GM12801 (cell line): ENCODE results near the gene PAX5.

ENCODE experiments used
- TF ChIP-seq, protein P1 (sequence below): IDR thresholded peaks from one replicate; pipeline ENCODE4 v1.5.1; 2011; ENCODE audit warnings: control low read depth; ENCODE audit not compliant: insufficient read length; ENCODE audit errors: extremely low read depth

PAX5 gene

DNA sequence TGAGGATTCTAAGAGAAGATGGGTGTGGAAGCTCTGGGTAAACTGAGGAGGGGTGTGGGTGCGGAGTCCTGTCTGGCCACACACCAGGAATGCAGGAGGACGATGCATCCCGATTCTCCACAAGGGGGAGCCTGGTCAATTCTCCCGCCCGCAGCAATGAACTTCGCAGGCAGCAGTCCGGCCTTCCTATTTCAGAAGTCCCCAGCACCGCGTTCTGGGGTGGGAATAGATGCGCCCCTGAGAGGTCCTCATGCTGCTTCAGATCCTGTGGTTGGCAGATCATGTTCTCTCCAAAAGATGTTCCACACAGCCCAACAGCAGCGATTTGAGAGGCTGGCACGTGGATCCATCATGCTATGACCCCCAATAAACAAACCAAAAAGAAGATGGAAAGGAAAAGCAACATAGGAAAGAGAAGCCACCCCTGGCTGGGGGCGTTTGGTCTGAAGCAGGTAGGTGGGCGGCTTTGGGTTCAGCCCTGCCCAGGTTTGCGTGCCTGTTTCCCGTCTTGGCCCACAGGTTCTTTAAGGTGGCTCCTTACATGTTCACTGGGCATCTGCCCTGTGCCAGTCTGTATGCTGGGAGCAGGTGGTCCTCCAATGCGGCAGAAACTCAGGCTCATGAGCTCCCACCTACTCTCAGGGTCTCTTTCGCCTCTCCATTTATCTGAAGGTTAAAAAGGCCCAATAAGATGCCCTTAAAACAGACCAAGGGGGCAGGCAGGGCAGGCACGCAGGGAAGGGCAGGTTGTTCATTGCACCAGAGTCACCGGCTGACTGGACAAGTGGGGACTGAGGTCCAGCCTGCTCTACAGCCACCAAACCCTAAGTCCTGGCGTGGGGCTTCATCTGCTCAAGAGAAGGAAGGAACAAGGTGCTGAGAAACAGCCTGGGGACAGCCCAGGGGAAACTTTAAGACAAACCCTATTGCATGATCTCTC lies 171.6 kb downstream of the PAX5 start:
- TF ChIP-seq, protein P1, sequence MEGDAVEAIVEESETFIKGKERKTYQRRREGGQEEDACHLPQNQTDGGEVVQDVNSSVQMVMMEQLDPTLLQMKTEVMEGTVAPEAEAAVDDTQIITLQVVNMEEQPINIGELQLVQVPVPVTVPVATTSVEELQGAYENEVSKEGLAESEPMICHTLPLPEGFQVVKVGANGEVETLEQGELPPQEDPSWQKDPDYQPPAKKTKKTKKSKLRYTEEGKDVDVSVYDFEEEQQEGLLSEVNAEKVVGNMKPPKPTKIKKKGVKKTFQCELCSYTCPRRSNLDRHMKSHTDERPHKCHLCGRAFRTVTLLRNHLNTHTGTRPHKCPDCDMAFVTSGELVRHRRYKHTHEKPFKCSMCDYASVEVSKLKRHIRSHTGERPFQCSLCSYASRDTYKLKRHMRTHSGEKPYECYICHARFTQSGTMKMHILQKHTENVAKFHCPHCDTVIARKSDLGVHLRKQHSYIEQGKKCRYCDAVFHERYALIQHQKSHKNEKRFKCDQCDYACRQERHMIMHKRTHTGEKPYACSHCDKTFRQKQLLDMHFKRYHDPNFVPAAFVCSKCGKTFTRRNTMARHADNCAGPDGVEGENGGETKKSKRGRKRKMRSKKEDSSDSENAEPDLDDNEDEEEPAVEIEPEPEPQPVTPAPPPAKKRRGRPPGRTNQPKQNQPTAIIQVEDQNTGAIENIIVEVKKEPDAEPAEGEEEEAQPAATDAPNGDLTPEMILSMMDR: no peak

DNA sequence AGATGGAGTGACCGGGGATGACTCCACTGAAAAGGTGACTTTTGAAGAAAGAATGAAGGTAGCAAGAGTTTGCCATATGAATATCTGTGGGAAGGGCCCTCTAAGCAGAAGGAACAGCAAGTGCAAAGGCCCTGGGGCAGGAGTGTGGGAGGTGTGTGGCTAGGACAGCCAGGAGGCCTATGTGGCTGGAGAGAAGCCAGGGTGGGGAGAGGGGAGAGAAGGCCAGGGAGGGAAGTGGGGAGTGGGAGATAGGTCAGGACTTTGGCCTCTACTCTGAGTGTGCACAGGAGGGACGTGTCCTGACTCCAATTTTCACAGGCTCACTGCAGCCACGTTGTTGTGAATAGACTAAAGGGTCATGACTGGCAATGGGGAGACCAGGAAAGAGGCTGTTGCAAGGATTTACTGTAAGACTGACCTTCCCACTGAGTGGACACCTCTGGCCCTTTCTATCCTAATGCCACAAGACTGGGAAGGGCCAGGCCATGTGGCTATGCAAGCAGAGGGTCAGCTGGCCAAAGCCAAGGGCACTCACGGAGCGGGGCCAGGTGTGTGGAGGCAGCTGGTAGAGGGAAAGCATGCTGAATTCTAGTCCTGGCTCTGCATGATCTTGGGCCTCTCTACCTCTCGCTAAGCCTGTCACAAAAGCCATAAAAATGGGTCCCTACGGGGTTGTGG lies 172.4 kb downstream of the PAX5 start:
- TF ChIP-seq, protein P1: no peak

DNA sequence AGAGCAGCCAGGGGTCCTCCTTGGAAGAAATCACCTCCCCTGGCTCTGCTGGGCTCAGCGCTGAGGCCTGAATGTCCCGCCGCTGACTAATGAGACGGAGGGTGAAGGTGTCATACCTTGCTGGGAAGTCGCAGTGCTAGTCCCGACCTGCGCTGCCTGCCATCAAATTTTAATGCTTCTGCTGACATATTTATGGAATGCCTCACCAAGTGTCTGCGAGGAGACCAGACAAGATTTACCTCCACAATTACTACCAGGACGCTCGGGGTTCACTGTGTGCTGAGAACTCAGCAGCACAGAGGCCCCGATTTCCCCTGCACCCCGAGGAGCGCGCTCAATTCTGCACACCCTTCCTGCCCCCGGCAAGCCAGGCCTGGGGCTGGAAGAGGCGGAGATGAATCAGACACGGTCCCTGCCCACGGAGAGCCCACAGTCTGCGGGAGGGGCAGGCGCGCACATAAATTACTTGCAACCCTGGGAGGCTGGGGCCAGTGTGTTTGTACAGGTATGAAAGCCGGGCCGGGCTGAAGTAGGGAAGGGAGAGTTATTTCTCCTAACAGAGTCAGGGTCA lies 175.2 kb downstream of the PAX5 start:
- TF ChIP-seq, protein P1: no peak

DNA sequence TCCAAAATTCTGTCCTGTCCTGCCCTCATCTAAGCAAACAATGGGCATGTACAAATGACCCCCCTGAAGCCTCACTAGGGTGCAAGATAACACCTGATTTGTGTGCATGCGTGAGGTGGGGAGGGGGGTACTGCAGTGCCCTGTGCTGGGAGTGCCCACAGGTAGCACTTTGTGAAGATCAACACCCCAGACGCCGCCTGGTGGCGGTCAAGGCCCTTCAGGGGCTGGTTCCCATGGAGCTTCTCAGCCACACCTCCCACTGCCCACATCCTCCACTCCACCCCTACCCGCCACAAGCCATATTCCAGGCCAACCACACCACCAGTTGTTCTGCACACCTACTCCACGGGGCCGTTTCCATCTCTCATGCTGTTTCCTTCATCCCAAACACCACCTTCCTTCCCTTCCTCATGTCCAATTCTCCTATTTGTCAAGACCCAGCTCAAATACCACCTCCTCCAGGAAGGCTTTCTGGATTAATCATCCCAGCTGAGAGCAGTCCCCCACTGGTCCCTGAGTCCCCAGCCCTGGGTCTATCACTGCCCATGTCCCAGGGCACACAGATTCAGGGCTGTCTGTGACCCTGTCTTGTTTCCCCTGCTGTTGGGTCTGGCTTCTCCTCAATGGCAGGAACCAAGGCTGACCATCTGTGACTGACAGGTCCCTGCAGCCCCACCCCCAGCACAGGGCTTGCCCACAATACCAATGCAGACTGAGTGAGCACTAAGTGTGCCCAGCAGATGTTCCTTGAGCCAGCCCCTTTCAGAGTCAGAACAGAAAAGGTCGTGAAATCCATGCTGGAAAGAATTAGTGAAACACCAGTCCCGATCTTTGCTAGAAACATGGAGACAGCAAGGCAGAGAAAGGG lies 178.4 kb downstream of the PAX5 start:
- TF ChIP-seq, protein P1: no peak

DNA sequence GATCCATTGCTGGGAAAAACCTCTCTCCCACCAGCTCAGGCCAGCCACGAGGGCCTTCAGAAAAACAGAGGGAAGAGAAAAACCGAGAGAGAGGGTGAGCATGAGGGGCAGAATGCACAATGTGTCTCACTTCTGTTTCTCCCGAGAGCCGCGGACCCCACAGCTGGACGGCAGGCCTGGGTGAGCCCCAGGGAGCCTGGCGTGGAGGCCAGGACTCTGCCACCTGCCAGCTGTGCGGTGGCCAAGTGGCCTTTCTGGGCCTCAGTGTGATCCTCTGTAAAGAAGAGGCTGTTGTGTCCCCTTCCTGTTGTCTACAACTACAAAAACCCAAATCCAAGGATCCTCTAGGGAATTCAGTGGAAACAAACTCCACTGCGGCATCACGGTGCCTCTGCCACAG lies 179.3 kb downstream of the PAX5 start:
- TF ChIP-seq, protein P1: no peak

DNA sequence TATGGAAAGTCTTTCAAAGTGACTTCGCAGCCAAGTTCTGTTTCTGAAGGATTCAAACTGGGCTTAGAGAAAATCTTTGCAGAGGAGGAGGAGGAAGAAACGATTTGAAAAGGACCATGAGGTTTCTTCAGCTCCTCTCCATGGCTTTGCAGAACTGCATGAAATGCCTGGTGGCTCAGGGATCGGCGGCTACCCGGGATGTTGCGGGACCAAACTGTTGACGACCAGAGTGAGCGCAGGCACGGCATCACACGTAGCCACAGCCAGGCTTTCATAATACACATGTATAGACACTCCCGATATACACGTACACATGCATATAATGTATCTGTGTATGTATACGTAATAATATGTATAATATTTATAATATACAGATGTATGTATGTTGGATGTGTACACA lies 180.0 kb downstream of the PAX5 start:
- TF ChIP-seq, protein P1: no peak

DNA sequence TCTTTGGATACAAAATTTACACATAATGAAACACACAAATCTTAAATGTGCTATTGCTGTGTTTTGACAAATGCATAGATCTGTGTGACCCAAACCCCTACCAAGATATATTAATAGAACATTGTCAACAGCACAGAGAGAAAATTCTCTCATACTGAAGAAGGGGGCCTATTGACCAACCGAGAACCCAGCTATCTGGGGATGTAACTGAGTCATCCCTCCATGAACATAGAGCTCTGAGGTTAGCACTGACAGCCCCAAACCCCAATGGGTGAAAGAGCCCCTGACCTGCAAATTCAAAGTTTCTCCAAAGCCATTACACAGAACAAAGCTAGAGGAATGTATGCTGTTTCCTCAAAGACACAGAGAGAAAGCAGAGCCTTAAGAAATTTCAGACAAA lies 180.8 kb downstream of the PAX5 start:
- TF ChIP-seq, protein P1: no peak
